ENCODE measurements around the gene MTR. TPM values are rescaled to one million over a fixed set of nuclear protein-coding genes. Genes with fewer than 3 reads are reported as not detected.

Gene MTR
- total RNA-seq, 2 experiments from 2014 or later: 22.3 to 63.8 TPM

- Histone ChIP-seq H3K9me2 (ENCODE audit: insufficient read depth, low read length) (no peaks in the 10 kb centered on the region), H3K27ac (ENCODE audit: low read depth, low read length, poor library complexity, severe bottlenecking) (no peak overlapping the region), H3K4me2 (ENCODE audit: low read length) (no peak overlapping the region), H3K4me3 (ENCODE audit: low read depth, low read length, poor library complexity, severe bottlenecking) (no peak overlapping the region), H3K79me2 (ENCODE audit: insufficient read depth, low read depth, low read length) (no peaks in the 10 kb centered on the region), H4K20me1 (ENCODE audit: insufficient read depth, low read length) (no peaks in the 10 kb centered on the region), H3K9me3 (ENCODE audit: low read length) (no peaks in the 10 kb centered on the region), H3K36me3 (ENCODE audit: insufficient read depth, low read length) (peaks cover 94% of the 10 kb centered on the region), H3K4me1 (ENCODE audit: insufficient read depth, low read length, poor library complexity, severe bottlenecking) (no peaks in the 10 kb centered on the region), H2AFZ (ENCODE audit: low read length) (no peak overlapping the region)
- ChIA-PET CTCF (ENCODE audit: unreplicated experiment) (no interaction called here), POLR2A (interaction anchor here (0.7 to 1.1 kb wide), 2 partner anchors 10 to 367 kb away, joined by 3 read pairs; no protein-coding TSS in a partner anchor)
- BruUV-seq (replicated peaks): no TSS peak
- TF ChIP-seq, protein P1, sequence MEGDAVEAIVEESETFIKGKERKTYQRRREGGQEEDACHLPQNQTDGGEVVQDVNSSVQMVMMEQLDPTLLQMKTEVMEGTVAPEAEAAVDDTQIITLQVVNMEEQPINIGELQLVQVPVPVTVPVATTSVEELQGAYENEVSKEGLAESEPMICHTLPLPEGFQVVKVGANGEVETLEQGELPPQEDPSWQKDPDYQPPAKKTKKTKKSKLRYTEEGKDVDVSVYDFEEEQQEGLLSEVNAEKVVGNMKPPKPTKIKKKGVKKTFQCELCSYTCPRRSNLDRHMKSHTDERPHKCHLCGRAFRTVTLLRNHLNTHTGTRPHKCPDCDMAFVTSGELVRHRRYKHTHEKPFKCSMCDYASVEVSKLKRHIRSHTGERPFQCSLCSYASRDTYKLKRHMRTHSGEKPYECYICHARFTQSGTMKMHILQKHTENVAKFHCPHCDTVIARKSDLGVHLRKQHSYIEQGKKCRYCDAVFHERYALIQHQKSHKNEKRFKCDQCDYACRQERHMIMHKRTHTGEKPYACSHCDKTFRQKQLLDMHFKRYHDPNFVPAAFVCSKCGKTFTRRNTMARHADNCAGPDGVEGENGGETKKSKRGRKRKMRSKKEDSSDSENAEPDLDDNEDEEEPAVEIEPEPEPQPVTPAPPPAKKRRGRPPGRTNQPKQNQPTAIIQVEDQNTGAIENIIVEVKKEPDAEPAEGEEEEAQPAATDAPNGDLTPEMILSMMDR (conservative IDR thresholded peaks at IDR 0.05; ENCODE audit: low read length): no peak
- no peak for TF ChIP-seq EZH2phosphoT487 (IDR thresholded peaks at IDR 0.05; ENCODE audit: borderline replicate concordance, low read depth, low read length)
- intact Hi-C loops (cut with micrococcal nuclease; ENCODE audit: unreplicated experiment): loop anchor here (10.0 kb wide), 1 partner anchor 229 kb away; no protein-coding TSS in a partner anchor
- DNase-seq (ENCODE audit: low spot score): no peak
Measured at GRCh38 chr1:236823559-236823958, 28.5 kb downstream of the MTR start.

- H3K4me1 ChIP-seq (ENCODE audit: insufficient read depth, low read length, poor library complexity, severe bottlenecking): no peaks in the 10 kb centered on the region
- no peak for TF ChIP-seq EZH2phosphoT487 (IDR thresholded peaks at IDR 0.05; ENCODE audit: borderline replicate concordance, low read depth, low read length)
- TF ChIP-seq, protein P1 (conservative IDR thresholded peaks at IDR 0.05; ENCODE audit: low read length): no peak
- no peaks in the 10 kb centered on the region for H3K9me3 ChIP-seq (ENCODE audit: low read length)
- POLR2A ChIA-PET: interaction anchor here (0.7 kb wide), 1 partner anchor 83 kb away, joined by 3 read pairs; no protein-coding TSS in a partner anchor
- no peaks in the 10 kb centered on the region for H3K9me2 ChIP-seq (ENCODE audit: insufficient read depth, low read length)
- no peak overlapping the region for H3K27ac ChIP-seq (ENCODE audit: low read depth, low read length, poor library complexity, severe bottlenecking)
- no peaks in the 10 kb centered on the region for H4K20me1 ChIP-seq (ENCODE audit: insufficient read depth, low read length)
- peaks cover 90% of the 10 kb centered on the region for H3K36me3 ChIP-seq (ENCODE audit: insufficient read depth, low read length)
- no peak overlapping the region for H2AFZ ChIP-seq (ENCODE audit: low read length)
- H3K79me2 ChIP-seq (ENCODE audit: insufficient read depth, low read depth, low read length): no peaks in the 10 kb centered on the region
- no peak for DNase-seq (ENCODE audit: low spot score)
- H3K4me2 ChIP-seq (ENCODE audit: low read length): no peak overlapping the region
- BruUV-seq (replicated peaks): no TSS peak
- CTCF ChIA-PET (ENCODE audit: unreplicated experiment): no interaction called here
- intact Hi-C loops (cut with micrococcal nuclease; ENCODE audit: unreplicated experiment): loop anchor here (10.0 kb wide), 1 partner anchor 234 kb away; no protein-coding TSS in a partner anchor
- H3K4me3 ChIP-seq (ENCODE audit: low read depth, low read length, poor library complexity, severe bottlenecking): no peak overlapping the region
Measured at GRCh38 chr1:236829085-236829484, 34.0 kb downstream of the MTR start.

- Histone ChIP-seq H3K79me2 (ENCODE audit: insufficient read depth, low read depth, low read length) (no peaks in the 10 kb centered on the region), H2AFZ (ENCODE audit: low read length) (no peak overlapping the region), H3K4me3 (ENCODE audit: low read depth, low read length, poor library complexity, severe bottlenecking) (no peak overlapping the region), H3K4me1 (ENCODE audit: insufficient read depth, low read length, poor library complexity, severe bottlenecking) (no peaks in the 10 kb centered on the region), H3K4me2 (ENCODE audit: low read length) (no peak overlapping the region), H3K9me2 (ENCODE audit: insufficient read depth, low read length) (no peaks in the 10 kb centered on the region), H3K36me3 (ENCODE audit: insufficient read depth, low read length) (peaks cover 91% of the 10 kb centered on the region), H4K20me1 (ENCODE audit: insufficient read depth, low read length) (no peaks in the 10 kb centered on the region), H3K27ac (ENCODE audit: low read depth, low read length, poor library complexity, severe bottlenecking) (no peak overlapping the region), H3K9me3 (ENCODE audit: low read length) (no peaks in the 10 kb centered on the region)
- intact Hi-C loops (cut with micrococcal nuclease; ENCODE audit: unreplicated experiment): no loop called here
- CTCF ChIA-PET (ENCODE audit: unreplicated experiment): interaction anchor here (0.5 kb wide), 1 partner anchor 1326 kb away, joined by 3 read pairs; the partner anchor contains the start of gene B3GALNT2
- DNase-seq (ENCODE audit: low spot score): no peak
- no TSS peak for BruUV-seq (replicated peaks)
- POLR2A ChIA-PET: no interaction called here
- no peak for TF ChIP-seq EZH2phosphoT487 (IDR thresholded peaks at IDR 0.05; ENCODE audit: borderline replicate concordance, low read depth, low read length)
- TF ChIP-seq, protein P1 (conservative IDR thresholded peaks at IDR 0.05; ENCODE audit: low read length): no peak
Measured at GRCh38 chr1:236830116-236830515, 35.0 kb downstream of the MTR start.

Measured in OCI-LY7 (cell line).